Activated CD4-positive, alpha-beta T cell treated with anti-CD3 and anti-CD28 coated beads, Interleukin-2, amount 50 U/mL, for 16 hours (primary cell): Measurements from ENCODE around the gene SLCO2A1.

Source experiments
- DNase-seq: peaks from one replicate; pipeline ENCODE4 v3.0.0-alpha.2; 2020

Gene SLCO2A1

DNA sequence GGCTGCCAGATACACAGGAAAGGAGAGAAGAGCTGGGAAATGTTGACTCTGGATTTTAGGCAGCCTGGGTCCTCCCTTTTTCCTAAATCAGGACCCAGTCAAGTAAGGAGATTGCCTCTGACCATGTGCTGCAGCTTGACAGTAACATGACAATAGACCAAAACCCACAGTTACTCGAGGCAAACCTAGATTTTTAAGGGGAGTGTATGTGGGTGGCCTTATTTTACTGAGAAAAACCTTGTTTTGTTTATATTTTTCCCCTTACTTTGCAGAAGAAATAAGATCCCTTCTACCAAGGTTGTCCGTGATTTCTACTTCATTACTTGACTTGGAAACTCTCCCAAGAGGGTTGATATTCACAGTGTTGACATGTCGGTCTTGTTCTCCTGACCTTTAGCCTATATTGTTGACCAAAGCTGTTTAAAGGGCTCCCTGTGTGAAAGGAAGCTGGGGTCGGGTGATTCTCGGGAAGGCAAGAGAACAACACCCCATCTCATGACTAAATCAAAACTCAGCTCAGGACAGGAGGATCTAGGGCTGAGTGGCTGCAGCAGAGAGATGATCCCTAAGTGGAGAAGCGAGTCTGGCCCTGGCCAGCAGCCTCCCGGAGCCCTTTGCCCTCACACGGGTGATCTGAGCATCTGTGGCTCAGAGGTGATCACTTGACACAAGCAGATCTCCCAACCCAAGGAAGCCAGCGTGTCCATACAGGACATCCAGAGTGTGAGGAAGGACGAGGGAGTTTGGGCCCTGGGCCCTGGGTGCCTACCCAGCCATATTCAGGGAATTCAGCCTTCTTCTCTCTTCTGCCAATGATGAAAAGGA is 31.0 kb upstream of the SLCO2A1 start:
- no peak for DNase-seq

DNA sequence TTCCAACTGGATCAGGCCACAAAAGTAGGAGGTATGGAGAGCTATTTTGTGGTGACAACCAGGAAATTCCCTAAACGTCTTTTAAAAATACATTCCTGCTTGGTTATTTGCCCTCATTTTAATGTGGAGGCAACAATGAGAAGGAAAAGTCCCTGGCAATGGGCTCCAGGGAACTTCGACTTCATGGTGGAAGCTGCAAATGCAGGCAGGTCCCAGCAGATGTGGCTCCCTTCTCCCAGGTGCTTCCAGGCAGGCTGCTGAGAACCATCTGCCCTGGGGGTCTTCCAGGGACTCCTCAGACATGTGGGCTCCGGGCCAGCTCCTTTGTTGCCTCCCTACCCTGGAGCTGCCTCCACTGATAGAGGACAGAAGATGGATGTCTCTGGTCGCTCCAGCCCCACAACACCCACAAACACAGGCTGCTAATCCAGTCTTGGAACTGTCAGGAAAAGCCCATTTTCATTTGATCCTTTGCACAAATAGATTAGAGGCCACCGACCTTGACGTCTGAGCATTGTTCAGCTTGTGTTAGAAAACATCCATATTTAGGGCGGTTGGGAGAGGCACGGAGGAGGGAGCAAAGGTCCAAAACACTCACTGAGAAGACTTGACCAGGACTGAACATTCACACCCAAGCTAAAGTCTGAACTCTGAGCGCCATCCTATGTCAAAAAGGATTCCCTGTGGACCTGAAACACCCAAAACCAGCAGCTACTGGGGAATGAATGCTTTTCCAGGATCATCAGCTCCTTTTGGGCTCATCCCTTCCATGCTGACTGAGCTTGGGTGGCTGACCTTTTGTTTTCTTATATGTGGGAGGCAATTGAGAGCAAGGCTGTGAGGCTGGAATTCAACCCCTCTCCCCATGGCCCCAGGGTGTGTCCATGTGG is 30.2 kb upstream of the SLCO2A1 start:
- DNase-seq = no peak

DNA sequence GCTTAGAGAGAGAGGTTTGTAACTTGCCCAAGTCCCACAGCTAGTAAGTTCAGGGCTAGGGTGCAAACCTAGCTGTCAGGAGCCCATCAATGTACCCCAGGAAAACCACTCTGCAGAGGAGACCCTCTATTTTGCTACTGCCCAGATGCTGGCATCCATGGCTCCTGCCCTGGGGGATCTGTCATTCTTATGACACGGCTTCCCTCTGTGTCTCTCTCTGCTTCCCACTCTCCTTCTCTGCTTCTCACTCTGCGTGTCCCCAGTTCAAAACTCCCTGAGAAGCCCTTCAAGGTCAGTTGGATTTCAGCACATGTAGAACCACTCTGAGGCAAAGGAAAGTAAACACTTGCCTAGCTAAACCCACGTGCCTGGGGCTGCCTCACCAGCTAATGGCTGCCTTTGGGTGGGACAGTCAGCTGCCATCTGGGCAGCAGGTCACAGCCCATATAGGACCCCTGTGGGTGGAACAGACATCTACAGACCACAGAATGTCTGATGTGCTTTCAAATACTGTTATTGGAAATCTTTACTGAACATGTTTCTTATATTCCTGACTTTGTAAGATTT is 29.4 kb upstream of the SLCO2A1 start:
- no peak for DNase-seq

DNA sequence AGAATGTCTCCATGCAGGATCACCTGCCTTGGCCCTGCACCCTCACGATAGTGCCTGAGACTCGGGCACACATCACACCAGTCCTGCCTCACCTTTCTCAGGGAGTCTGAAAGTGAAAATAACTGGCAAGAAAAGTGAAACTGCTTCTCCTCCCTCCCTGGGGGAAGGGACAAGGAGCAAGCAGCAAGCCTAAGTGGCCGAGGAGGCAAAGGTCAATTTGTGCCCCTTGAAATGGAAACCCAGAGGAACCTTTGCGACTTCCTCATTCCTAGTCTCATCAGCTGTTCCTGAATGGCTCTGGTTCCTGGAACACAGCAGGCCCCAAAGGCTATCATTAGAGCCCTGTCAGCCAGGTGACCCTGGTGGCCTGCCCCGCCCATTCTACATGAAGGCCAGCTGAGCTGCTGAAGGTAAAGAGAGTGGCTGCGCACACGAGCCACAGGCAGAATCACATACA is 28.0 kb upstream of the SLCO2A1 start:
- no peak for DNase-seq

DNA sequence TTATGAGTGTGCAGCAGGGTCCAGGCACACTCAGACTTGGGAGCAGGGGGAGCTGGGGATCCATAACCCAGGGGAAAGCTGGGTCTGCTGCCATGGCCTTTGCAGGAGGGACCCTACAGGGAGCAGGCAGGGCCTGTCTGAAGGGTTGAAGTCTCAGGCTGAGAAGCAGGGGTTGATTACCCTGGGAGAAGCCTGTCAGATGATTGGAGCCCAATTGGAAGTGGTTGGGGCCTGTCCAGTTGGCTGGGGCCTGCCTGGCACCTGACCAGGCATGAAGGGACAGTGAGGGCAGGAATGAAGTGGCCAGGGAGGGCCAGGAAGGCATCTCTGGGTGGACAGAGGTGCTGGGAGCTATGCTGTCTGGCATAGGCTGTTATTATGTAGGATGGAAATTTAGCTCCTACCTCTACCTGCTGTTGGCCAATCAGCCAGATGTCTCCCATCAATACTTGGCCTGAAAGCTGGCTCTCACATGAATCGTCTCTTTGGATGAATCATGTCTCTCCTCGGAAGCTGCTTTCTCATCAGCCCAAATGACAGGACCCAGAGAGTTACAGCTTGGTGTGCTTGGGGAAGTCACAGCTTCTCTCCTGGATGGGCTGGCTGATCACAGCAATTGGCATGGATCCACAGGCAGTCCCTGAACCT is 27.4 kb upstream of the SLCO2A1 start:
- no peak for DNase-seq

DNA sequence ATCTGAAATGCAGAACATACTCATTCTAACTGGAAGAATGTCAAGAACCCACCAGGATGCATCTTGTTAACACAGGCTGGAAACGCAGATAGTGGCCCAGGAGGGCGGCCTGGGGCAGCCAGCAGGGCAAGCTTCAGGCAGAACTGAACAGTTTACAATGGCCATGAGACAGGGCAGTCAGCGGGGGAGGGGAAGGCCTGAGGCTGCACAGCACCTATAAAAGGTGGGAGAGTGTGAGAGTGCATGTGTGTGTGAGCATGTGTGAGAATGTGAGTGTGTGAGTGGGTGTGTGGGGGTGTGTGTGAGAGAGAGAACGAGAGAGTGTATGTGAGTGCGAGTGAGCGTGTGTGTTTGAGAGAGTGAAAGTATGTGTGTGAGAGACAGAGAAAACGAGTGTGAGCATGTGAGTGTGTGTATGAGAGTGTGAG is 26.8 kb upstream of the SLCO2A1 start:
- DNase-seq = no peak

DNA sequence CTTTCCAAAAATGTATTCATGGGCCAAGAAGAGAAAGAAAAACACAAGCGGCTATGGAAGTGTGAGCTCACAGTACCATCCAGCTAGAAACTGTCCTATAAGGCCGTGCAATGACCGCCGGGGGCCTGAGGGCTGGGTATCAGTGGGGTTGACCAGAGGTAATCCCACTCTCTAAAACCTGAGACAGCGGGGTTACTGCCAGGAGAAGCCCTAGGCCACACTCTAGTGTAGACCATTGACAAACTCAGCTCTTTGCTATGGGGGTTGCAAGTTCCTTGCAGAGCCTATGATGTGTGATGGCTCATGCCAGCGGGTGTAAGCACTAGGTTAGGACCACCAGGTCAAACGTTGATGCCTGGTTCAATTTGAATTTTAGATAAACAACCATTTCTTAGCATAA is 25.9 kb upstream of the SLCO2A1 start:
- DNase-seq = no peak

DNA sequence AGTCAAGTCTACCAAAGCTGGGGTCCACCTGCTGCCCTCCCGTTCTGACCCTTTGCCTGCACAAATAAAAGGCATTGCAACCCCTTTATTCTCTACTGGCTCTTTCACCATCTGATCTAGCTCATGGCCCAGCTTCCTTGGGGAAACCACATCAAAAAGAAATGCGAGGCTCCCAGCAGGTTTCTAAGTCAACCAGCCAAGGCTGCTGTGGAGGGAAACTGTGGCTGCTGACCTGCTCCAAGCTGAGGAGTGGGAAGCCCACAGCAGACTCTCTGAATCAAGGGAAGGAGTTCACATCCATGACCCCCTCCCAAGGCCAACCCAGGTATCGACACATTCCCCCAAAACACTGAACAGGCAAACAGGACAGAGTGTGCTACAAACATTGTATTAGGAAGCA is 25.2 kb upstream of the SLCO2A1 start:
- DNase-seq = no peak

DNA sequence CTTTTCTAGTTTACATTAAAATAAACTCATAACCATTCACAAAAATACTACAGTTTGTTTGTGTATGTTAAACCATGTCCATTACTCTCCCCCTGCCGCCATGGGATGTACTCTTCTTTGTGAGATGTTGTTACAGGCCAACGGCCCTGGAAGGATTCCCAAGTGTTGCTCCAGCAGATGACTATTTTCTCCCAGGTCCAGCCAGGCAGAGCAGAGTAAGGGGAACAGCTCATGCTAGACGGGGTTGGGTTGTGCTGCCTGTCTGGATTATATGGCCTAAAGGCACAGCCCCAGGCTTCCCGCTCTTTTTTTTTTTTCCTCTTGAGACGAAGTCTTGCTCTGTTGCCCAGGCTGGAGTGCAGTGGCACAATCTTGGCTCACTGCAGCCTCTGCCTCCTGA is 24.5 kb upstream of the SLCO2A1 start:
- no peak for DNase-seq

DNA sequence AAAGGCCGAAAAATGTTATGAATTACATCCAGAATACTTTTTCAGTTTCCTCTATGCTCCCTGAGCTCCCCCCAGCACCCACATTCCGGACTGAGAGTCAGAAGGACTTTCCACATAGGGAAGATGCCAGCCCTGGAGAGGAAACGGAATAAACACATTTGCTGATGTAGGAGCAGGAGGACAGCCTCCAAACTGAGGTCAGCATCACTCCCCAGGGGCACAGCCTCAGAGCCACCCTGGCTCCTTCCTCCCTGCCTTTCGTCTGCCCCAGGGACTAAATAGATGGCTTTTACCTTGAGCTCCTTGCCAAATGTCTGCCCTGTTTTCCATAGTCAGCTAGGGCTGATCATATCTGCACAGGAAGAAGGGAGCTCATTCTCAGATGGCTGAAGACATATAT is 22.6 kb upstream of the SLCO2A1 start:
- no peak for DNase-seq

DNA sequence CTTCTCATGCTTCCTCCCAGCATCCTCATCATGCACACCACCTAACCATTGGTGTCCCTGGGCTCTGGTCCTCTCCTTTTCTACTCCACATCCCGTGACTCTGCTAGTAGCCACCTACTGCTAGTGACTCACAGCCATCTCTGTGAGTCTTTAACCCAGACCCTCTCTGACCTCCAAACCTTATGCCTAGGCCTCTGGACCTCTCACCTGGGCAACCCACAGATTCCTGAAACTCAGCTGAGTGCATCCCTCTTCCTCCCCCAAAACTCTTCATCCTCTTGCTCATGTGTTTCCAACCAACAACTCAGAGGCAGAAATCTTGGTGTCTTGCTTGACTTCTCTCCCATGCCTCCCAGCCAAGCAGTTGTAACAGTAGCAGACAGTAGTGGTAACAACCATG is 20.0 kb upstream of the SLCO2A1 start:
- no peak for DNase-seq

DNA sequence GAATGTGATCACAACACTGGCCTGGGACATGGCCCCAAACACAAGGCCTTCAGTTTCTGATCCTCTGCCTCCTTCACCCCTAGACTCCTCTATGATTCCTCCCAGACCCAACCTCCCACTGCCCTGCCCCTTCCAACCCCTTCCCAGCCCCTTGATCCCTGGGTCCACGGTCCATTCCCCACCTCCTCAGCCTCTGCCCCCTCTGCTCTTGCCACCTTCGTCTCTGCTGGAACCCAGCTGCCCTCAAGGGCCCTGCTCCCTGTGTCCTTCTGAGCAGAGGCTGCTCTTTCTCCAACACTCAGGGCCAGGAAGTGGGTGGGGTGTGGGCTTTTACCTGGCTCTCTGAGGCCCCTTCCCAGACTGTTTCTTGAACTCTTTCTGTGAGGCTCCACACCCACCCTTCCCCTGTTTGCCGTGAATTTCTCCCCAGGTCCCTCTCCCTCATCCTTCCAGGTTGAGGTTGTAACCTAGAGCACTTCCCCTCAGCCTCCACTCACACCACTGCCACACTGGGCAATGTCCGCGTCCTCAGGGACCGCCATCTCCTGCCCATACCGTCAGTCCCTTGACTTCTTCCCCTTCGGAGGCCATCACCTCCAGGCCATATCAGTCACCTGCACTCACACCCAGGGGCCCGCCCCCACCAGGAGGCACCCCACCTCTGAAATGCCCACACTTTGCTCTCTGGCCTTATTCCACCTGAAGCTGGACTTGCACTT is 18.7 kb upstream of the SLCO2A1 start:
- DNase-seq = no peak

DNA sequence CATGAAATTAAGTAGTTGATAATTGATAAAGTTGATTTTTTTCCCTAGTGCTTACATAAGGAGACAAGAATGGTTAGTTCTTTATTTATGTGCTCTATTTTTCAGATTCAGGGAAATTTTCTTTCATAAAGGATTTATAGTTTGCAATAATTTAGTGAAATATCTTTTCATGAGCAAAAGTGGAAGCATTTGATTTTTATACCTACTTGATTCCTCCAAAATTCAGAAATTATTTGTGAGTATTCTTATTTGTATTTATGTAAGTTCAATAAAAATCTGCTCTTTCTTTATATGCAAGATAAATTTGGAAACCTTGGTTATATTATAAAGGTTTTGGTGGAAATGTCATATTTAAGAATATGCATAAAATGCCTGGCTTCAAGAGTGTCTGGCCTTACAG is 14.7 kb upstream of the SLCO2A1 start:
- DNase-seq = no peak

DNA sequence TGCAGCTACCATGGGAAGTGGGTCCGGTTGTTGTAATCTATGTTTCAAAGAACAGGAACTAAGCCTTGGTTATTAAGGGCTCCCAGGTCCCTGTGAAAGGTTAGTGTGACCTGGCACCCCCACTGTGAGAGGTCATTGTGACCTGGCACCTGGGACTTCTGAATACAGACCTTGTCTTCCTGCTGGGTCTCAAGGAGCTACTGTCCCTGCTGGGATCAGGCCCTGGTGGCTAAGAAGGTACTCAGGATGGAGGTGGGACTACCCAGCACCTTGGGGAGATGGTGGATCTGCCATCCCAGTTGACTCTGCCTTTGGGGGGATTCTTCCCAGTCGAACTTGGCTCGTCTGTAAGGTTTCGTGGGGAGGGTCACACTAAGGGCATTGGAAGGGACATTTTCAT is 10.3 kb upstream of the SLCO2A1 start:
- DNase-seq = no peak

DNA sequence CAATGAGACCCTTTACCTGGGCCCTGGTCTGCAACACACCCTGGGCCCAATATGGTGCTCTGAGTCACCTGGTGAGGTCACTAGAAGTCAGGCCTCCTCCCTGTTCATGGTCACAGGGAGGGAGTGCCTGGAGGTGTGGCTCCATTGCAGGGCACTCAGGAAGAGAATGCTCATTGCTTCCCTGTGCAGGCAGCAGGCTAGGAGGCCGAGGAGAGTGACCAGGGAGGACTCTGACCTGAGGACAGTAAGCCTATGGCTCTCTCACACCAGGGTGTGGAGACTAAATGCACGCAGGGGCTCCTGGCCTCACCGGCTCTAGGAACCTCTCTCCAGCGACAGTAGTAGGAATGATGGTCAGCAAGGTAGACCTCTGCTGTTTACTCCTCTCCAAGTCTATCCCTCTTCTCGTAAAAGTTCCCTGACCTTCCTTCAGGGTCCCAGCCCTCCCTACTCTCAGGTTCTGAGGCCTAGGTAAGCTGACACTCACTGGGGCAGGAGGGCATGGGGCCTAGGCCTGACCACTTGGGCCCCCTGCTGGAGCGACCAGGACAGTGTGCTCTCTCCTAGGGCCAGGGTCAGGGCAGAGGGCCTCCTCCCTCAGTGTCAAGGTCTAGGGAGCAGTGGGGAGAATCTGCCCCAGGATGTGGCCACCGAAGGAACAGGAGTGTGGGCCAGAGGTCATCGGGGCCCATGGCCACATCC is 9.6 kb upstream of the SLCO2A1 start:
- no peak for DNase-seq

DNA sequence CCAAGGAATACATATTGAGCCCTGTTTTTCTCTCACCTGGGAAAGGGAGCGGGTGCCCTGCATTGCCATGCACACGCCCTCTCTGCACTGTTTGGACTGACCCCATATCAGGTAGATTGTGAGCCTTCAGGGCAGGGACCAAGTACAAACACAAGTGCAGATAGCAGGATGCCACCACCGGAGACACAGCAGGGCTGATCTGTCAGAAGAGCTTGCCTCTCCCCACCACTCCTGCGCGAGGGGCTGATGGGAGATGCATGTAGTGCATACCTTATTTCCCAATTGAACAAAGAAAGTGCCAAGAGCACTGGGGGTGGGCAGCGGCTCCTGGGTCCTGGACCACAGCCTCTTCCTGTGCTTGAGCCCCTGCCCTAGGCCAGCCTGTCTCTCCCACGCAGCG is 9.0 kb upstream of the SLCO2A1 start:
- no peak for DNase-seq

DNA sequence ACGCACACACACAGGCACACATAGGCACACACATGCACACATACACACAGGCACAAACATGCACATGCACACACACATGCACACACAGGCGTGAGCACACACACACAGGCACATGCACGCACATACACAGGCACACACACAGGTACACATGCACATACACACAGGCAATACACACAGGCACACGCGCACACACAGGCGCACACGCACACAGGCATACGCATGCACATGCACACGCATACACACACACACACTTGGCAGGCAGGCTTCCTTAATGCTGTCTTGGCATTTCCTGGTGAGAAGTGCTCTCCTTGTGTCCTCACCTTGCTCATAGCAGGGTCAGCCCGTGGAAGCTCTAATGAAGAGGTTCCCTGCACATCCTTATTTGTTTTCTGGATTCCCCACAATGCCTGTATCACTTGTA is 8.4 kb upstream of the SLCO2A1 start:
- no peak for DNase-seq

DNA sequence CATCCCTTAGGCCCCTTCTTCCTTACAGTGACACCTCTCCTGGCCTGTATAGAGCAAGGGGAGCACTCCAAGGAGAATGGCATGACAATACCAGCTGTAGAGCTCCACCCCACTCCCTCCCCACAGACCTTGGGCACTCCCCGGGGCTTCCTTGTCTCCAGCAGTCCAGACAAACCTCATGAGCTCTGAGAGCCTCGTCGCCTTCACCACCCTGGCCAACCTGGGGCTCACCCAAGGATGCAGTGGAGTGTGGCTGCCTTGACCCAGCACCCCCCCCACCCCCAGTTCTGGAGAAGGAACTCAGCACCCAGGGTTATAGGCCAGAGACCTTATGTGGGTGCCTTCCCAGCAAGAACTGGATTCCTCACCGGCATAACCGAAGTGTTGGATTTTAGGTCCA is 7.4 kb upstream of the SLCO2A1 start:
- no peak for DNase-seq

DNA sequence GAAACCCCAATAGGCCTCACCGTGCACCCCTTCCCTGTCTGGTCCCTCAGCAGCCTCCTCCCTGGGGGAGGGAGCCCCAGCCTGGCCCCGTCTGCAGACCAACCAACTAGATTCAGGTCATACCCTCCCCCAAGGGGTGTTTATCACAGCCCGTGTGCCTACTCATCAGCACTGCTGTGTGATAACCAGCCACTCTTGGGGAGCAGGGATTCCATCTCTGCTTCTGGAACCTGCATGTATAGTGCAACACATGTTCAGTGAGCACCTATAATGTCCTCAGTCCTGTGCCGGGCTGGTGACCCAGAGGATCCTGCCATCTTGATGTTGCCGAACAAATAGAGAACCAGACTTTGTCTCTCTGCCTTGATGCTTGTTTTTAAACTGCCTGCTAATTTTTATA is 6.6 kb upstream of the SLCO2A1 start:
- DNase-seq = no peak

DNA sequence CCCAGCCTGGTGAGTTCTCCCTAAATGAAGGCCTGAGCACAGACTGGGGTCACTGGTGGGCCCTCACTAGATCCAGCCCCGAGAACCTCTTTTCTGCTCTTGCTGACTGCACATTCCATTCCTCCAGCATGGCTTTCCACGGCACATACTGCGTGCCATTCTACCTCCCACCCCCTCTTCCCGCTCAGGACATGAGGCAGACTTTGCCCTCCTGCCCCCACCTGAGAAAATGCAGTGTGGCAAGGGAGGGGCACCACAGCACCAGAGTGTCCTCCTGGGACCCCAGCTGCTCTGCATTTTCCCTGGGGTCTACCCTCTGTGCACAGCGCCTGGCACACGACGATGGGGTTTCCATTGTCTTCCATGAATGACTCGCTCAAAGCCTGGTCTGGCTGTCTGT is 6.1 kb upstream of the SLCO2A1 start:
- DNase-seq = no peak

DNA sequence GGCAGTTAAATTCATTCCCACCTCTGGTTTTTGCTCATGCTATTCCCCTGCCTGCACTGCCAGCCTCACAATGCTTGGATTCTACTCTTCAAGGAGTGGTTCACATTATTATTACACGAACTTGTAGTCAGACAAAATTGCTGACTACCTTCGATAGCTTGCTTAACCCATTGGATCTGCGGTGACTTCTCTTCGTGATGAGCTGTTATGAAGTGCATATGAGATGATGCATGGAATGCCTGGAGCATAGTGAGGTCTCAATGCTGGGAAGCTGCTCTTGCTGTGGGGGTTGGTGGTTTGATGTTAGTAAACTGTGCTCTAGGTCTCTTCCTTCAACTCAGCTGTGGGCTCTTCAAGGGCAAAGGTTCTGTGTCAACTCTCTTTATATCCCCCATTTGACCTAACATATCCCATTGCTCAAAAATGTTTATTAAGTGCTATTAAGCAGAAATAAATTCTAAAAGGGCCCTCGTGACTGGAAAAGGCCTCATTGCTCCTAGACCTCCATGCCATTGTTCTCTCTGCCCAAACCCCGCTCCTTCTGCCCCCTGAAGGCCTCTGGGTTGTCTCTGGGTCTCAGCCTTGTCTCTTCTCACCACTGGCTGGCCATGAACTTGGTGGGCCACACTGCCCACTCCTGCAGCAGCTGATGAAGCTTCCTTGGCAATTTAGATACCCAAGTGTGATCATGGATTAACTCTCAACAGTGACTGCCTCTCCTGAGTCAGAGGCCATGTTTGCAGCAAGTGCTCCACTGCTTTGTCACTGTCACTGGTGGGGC is 4.5 kb upstream of the SLCO2A1 start:
- no peak for DNase-seq
